H1 (cell line): ENCODE results near the gene C1QL2. TPM values are rescaled to one million over a fixed set of nuclear protein-coding genes. Genes with fewer than 3 reads are reported as not detected.

Experiments used
- CTCF ChIA-PET: fragments of 300-600 bp; sonication (Branson Sonifier 250); formaldehyde crosslinking; loops from one replicate; lab custom pipeline; 2021; ENCODE audit not compliant: partially characterized antibody; lab: Charles Lee
- POLR2A ChIA-PET: fragments of 300-600 bp; sonication (Branson Sonifier 250); formaldehyde crosslinking; loops from one replicate; lab custom pipeline; 2021; ENCODE audit warnings: inconsistent platforms; ENCODE audit not compliant: partially characterized antibody; lab: Charles Lee
- DNase-seq, 2 experiments: peaks; one replicate each; pipeline versions ENCODE4 v3.0.0 to v3.0.0-alpha.2; 2010 to 2022; ENCODE audit warnings: low spot score in 2 of 2, low read depth in 1 of 2, mixed read lengths in 1 of 2
- FAIRE-seq: peaks from 2 replicates; lab custom pipeline; 2011; peaks lifted over from hg19 to GRCh38; lab: Jason Lieb, UNC
- H2AFZ ChIP-seq: 2 replicates; pipeline ENCODE4 v1.8.1; 2012; ENCODE audit warnings: low read length, inconsistent platforms
- H2AK5ac ChIP-seq: 2 replicates; pipeline ENCODE4 v1.6.1; 2013; ENCODE audit warnings: low read depth, low read length
- H2BK120ac ChIP-seq: replicated peaks from 2 replicates; pipeline ENCODE3; 2013; ENCODE audit warnings: low read depth, low read length, inconsistent platforms
- H2BK12ac ChIP-seq: 2 replicates; pipeline ENCODE4 v1.6.1; 2013; ENCODE audit warnings: low read depth, low read length
- H2BK15ac ChIP-seq: 2 replicates; pipeline ENCODE4 v1.6.1; 2013; ENCODE audit warnings: low read length
- H2BK20ac ChIP-seq: 2 replicates; pipeline ENCODE4 v1.6.1; 2013; ENCODE audit warnings: low read length
- H2BK5ac ChIP-seq: 2 replicates; pipeline ENCODE4 v1.6.1; 2013; ENCODE audit warnings: low read depth, low read length
- H3K14ac ChIP-seq: 2 replicates; pipeline ENCODE4 v1.6.1; 2013; ENCODE audit warnings: inconsistent platforms; ENCODE audit not compliant: insufficient read length
- H3K18ac ChIP-seq: 2 replicates; pipeline ENCODE4 v1.6.1; 2013; ENCODE audit warnings: low read length; ENCODE audit errors: extremely low read depth
- H3K23ac ChIP-seq: 2 replicates; pipeline ENCODE4 v1.6.1; 2013; ENCODE audit warnings: inconsistent platforms; ENCODE audit not compliant: insufficient read length
- H3K23me2 ChIP-seq: 2 replicates; pipeline ENCODE4 v1.6.1; 2013; ENCODE audit warnings: low read depth, low read length
- H3K27ac ChIP-seq: 2 replicates; pipeline ENCODE4 v1.6.1; 2011; ENCODE audit warnings: low read depth, low read length, inconsistent platforms
- H3K27me3 ChIP-seq, 4 experiments: replicated peaks in 1 of 4; 1 replicate in 1 of 4; 2 replicates in 3 of 4; pipeline versions ENCODE4 v1.6.1 to v1.8.1; 2011 to 2013; ENCODE audit warnings: low read length in 3 of 4, mild to moderate bottlenecking in 3 of 4, inconsistent platforms in 2 of 4, mixed read lengths in 2 of 4, moderate library complexity in 1 of 4; ENCODE audit not compliant: control insufficient read depth in 3 of 4, insufficient read depth in 3 of 4; ENCODE audit errors: extremely low read depth in 1 of 4
- H3K36me3 ChIP-seq, 4 experiments: 2 replicates each; pipeline versions ENCODE4 v1.6.1 to v1.8.1; 2011 to 2013; ENCODE audit warnings: mild to moderate bottlenecking in 4 of 4, low read length in 3 of 4, moderate library complexity in 2 of 4, control low read depth in 1 of 4, inconsistent platforms in 1 of 4; ENCODE audit not compliant: insufficient read depth in 4 of 4, control insufficient read depth in 2 of 4
- H3K4ac ChIP-seq: replicated peaks from 2 replicates; pipeline ENCODE3; 2013; ENCODE audit warnings: low read length, low read depth, mixed read lengths, inconsistent platforms; ENCODE audit not compliant: insufficient read length
- H3K4me1 ChIP-seq, 4 experiments: replicated peaks in 1 of 4; 1 replicate in 1 of 4; 2 replicates in 3 of 4; pipeline versions ENCODE4 v1.6.1 to v1.8.1; 2011 to 2013; ENCODE audit warnings: low read length in 3 of 4, inconsistent platforms in 2 of 4, mixed read lengths in 1 of 4; ENCODE audit not compliant: insufficient read depth in 4 of 4, control insufficient read depth in 3 of 4
- H3K4me2 ChIP-seq, 2 experiments: 2 replicates each; pipeline versions ENCODE4 v1.6.1 to v1.8.1; 2011 to 2013; ENCODE audit warnings: low read depth in 2 of 2, low read length in 2 of 2, control low read depth in 1 of 2, inconsistent platforms in 1 of 2, mild to moderate bottlenecking in 1 of 2; ENCODE audit not compliant: insufficient read depth in 1 of 2
- H3K4me3 ChIP-seq, 4 experiments: fragments of 200-600, 300-600 bp in 1 of 4; sonication (generic), shearing (Covaris generic), sonication (Bioruptor Twin) in 1 of 4; 2 replicates each; pipeline versions ENCODE4 v1.5.1 to v1.8.1; 2011 to 2016; ENCODE audit warnings: low read length in 4 of 4, low read depth in 3 of 4, control low read depth in 2 of 4, inconsistent platforms in 2 of 4, mild to moderate bottlenecking in 2 of 4, mixed read lengths in 1 of 4, moderate library complexity in 1 of 4; ENCODE audit not compliant: insufficient read depth in 2 of 4; ENCODE audit errors: extremely low read depth in 1 of 4
- H3K56ac ChIP-seq: replicated peaks from 2 replicates; pipeline ENCODE3; 2013; ENCODE audit warnings: low read depth, mild to moderate bottlenecking, mixed read lengths, low read length, inconsistent platforms; ENCODE audit not compliant: insufficient read length
- H3K79me1 ChIP-seq: 2 replicates; pipeline ENCODE4 v1.6.1; 2013; ENCODE audit warnings: low read depth, low read length, control low read depth
- H3K79me2 ChIP-seq, 2 experiments: 2 replicates each; pipeline versions ENCODE4 v1.6.1 to v1.8.1; 2012 to 2013; ENCODE audit warnings: low read length in 2 of 2, mild to moderate bottlenecking in 2 of 2, inconsistent platforms in 1 of 2; ENCODE audit not compliant: insufficient read depth in 2 of 2, control insufficient read depth in 1 of 2
- H3K9ac ChIP-seq, 4 experiments: replicated peaks in 1 of 4; 1 replicate in 1 of 4; 2 replicates in 3 of 4; pipeline versions ENCODE4 v1.6.1 to v1.8.1; 2011 to 2013; ENCODE audit warnings: low read depth in 3 of 4, low read length in 3 of 4, control low read depth in 2 of 4, mild to moderate bottlenecking in 2 of 4, moderate library complexity in 2 of 4, inconsistent platforms in 1 of 4; ENCODE audit errors: extremely low read depth in 1 of 4
- H3K9me3 ChIP-seq, 2 experiments: 2 replicates each; pipeline versions ENCODE4 v1.6.1 to v1.8.1; 2012 to 2013; ENCODE audit warnings: mild to moderate bottlenecking in 2 of 2, moderate library complexity in 2 of 2, control low read depth in 1 of 2, inconsistent platforms in 1 of 2, low read depth in 1 of 2, low read length in 1 of 2, mixed read lengths in 1 of 2; ENCODE audit not compliant: insufficient read depth in 2 of 2
- H4K20me1 ChIP-seq, 2 experiments: replicated peaks in 1 of 2; 2 replicates each; pipeline versions ENCODE3 to v1.8.1; 2011 to 2013; ENCODE audit warnings: inconsistent platforms in 2 of 2, low read length in 2 of 2, mild to moderate bottlenecking in 1 of 2; ENCODE audit not compliant: insufficient read depth in 2 of 2, control insufficient read depth in 1 of 2
- H4K5ac ChIP-seq: 2 replicates; pipeline ENCODE4 v1.6.1; 2013; ENCODE audit warnings: low read length, low read depth, mixed read lengths, inconsistent platforms; ENCODE audit not compliant: insufficient read length
- H4K8ac ChIP-seq: 2 replicates; pipeline ENCODE4 v1.8.0; 2013; ENCODE audit warnings: mild to moderate bottlenecking, moderate library complexity, low read length, inconsistent platforms; ENCODE audit not compliant: insufficient read depth; ENCODE audit errors: extremely low read depth
- H4K91ac ChIP-seq: replicated peaks from 2 replicates; pipeline ENCODE3; 2013; ENCODE audit warnings: low read length, mixed read lengths, inconsistent platforms; ENCODE audit not compliant: insufficient read length
- EZH2 ChIP-seq: fragments of 200-600 bp; sonication (generic); IDR thresholded peaks from 2 replicates; pipeline ENCODE4 v1.7.1; 2012; ENCODE audit warnings: low read depth, mild to moderate bottlenecking, moderate library complexity, low read length, inconsistent platforms; ENCODE audit not compliant: severe bottlenecking
- JUND ChIP-seq: IDR thresholded peaks from 2 replicates; pipeline ENCODE4 v1.6.1; 2011; ENCODE audit warnings: mild to moderate bottlenecking, improper control_type of control experiment, low read length
- POLR2A ChIP-seq, 2 experiments: IDR thresholded peaks; 1 replicate in 1 of 2; 2 replicates in 1 of 2; pipeline ENCODE4 v1.6.1; 2011; ENCODE audit warnings: low read depth in 2 of 2, low read length in 2 of 2, mild to moderate bottlenecking in 2 of 2; ENCODE audit errors: control extremely low read depth in 1 of 2
- SP4 ChIP-seq: IDR thresholded peaks from 2 replicates; pipeline ENCODE4 v1.6.1; 2012; ENCODE audit warnings: low read length, inconsistent platforms
- ZNF274 ChIP-seq: IDR thresholded peaks from 2 replicates; pipeline ENCODE4 v1.7.0; 2012; ENCODE audit warnings: low read length, borderline replicate concordance; ENCODE audit errors: extremely low read depth
- WGBS, 2 experiments: shearing (Covaris generic) in 1 of 2; methylation state at CpG; one replicate each; pipeline versions ENCODE4 v1.1.6 to v1.1.7; 2013 to 2015; ENCODE audit warnings: low lambda C conversion rate in 2 of 2, mixed read lengths in 2 of 2, inconsistent platforms in 1 of 2, low coverage in 1 of 2, missing lambda C conversion rate in 1 of 2; ENCODE audit not compliant: insufficient replicate concordance in 2 of 2, insufficient coverage in 1 of 2, insufficient read length in 1 of 2; ENCODE audit errors: extremely low coverage in 1 of 2, missing lambda C conversion rate in 1 of 2; 5-methylcytosine and 5-hydroxymethylcytosine counted together
- polyA plus RNA-seq, 7 experiments: library from polyadenylated mRNA; depleted of rRNA in 3 of 7; stranded (reverse) in 5 of 7; unstranded in 2 of 7; fragments of >200 nt in 5 of 7; fragments of 200-250 nt in 2 of 7; gene quantifications; 1 replicate in 5 of 7; 2 replicates in 1 of 7; 4 replicates in 1 of 7; pipeline versions ENCODE4 v1.2.1 to v1.2.3, GENCODE V29; 2011 to 2013; ENCODE audit warnings: missing spikeins in 2 of 7, mixed read lengths in 2 of 7
- total RNA-seq: library from RNA; stranded (reverse); fragmentation: NEBNext Ultra II Directional; extraction: Animal tissue kit (Norgen Biotek cat#: 25700); gene quantifications from 2 replicates; pipeline ENCODE4 v1.2.1, GENCODE V29; 2021
- TF ChIP-seq, protein P1 (sequence below), 3 experiments: IDR thresholded peaks; 1 replicate in 2 of 3; 2 replicates in 1 of 3; pipeline versions ENCODE4 v1.5.1 to v1.6.1; 2011; ENCODE audit warnings: low read length in 3 of 3, mild to moderate bottlenecking in 3 of 3, inconsistent platforms in 2 of 3, low read depth in 1 of 3, moderate library complexity in 1 of 3; ENCODE audit not compliant: insufficient read depth in 1 of 3; ENCODE audit errors: control extremely low read depth in 1 of 3

Gene C1QL2
- total and polyA plus RNA-seq, 2 of the 8 experiments (the other 6 are each of a cell fraction or from before 2014, with no cell fraction given): 0.80 to 0.88 TPM

DNA sequence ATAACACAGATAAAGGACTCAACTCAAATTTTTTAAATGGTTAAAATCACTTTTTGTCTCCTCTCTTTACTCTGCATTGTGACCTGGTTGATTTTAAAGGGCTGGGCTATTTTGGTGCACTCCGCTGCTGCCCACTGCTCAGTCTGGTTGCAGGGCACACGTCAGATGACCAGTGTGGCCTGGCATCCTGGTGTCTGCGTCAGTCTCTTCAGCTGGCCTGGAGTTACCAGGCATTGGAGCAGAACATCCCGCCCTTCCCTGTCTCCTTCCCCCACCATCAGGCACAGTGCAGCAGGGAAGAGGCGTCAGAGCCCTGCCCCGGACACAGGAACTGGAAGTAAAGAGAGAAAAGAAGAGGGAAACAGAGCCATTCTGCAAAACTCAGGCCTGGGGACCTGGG is 8.9 kb downstream of the C1QL2 start:
- DNase-seq: no peak
- 74% methylated on average over 6 of the region's 6 CpGs; no CpG with 5 or more reads in 1 of the 2 experiments for WGBS, 2 experiments
- Histone ChIP-seq H3K18ac (no peak overlapping the region), H4K5ac (no peak overlapping the region), H2BK12ac (0 out of 2 replicates have a peak overlapping the region, but pooled peaks have one; percentile 54), H2AFZ (no peak overlapping the region), H3K79me2 (no peaks in the 10 kb centered on the region), H2AK5ac (no peak overlapping the region), H3K4me1 (peaks cover 0 to 14% (median 2%) of the 10 kb centered on the region in 4 experiments; a peak in 3 of 7 replicates), H4K91ac (no peak overlapping the region), H3K23ac (no peak overlapping the region), H3K14ac (no peak overlapping the region), H4K8ac (no peak overlapping the region; the same call in 1 of the 2 replicates), H3K79me1 (no peaks in the 10 kb centered on the region), H2BK20ac (0 out of 2 replicates have a peak overlapping the region, but pooled peaks have one; percentile 64), H3K4me3 (no peak overlapping the region), H3K4me2 (no peak overlapping the region), H3K4ac (no peak overlapping the region), H3K27ac (no peak overlapping the region), H2BK15ac (no peak overlapping the region), H2BK5ac (no peak overlapping the region), H3K27me3 (no peaks in the 10 kb centered on the region; a peak in 2 of 7 replicates), H3K9me3 (no peaks in the 10 kb centered on the region), H3K56ac (no peak overlapping the region), H3K23me2 (no peaks in the 10 kb centered on the region; the same call in 1 of the 2 replicates), H4K20me1 (no peaks in the 10 kb centered on the region), H3K9ac (no peak overlapping the region), H2BK120ac (no peak overlapping the region), H3K36me3 (no peaks in the 10 kb centered on the region)
- ChIA-PET POLR2A (no interaction called here), CTCF (interaction anchor here (0.7 to 18.5 kb wide), 5 partner anchors 19 to 268 kb away, joined by 3 to 198 read pairs (median 3); no protein-coding TSS in a partner anchor)
- no peak for FAIRE-seq
- TF ChIP-seq POLR2A (IDR thresholded peaks at IDR 0.05; ENCODE audit: control extremely low read depth in 1 of 2, low read depth in 2 of 2, low read length in 2 of 2) (no peak), EZH2 (no peak), JUND (no peak), SP4 (no peak), ZNF274 (no peak)
- TF ChIP-seq, protein P1, sequence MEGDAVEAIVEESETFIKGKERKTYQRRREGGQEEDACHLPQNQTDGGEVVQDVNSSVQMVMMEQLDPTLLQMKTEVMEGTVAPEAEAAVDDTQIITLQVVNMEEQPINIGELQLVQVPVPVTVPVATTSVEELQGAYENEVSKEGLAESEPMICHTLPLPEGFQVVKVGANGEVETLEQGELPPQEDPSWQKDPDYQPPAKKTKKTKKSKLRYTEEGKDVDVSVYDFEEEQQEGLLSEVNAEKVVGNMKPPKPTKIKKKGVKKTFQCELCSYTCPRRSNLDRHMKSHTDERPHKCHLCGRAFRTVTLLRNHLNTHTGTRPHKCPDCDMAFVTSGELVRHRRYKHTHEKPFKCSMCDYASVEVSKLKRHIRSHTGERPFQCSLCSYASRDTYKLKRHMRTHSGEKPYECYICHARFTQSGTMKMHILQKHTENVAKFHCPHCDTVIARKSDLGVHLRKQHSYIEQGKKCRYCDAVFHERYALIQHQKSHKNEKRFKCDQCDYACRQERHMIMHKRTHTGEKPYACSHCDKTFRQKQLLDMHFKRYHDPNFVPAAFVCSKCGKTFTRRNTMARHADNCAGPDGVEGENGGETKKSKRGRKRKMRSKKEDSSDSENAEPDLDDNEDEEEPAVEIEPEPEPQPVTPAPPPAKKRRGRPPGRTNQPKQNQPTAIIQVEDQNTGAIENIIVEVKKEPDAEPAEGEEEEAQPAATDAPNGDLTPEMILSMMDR (IDR thresholded peaks at IDR 0.05; ENCODE audit: control extremely low read depth in 1 of 3, insufficient read depth in 1 of 3, low read depth in 1 of 3, low read length in 3 of 3): no peak
